ENCODE data around the gene MTA3. TPM values are rescaled to one million over a fixed set of nuclear protein-coding genes. Genes with fewer than 3 reads are reported as not detected.

MTA3 gene
- total RNA-seq, 3 donors from 2014 or later: 31.4 to 58.0 (median 49.2) TPM

- no peaks in the 10 kb centered on the region for H3K9me3 ChIP-seq
- intact Hi-C loops (cut with DNase I; ENCODE audit: low total_unique reads): no loop called here
- no peaks in the 10 kb centered on the region for H3K4me1 ChIP-seq
- no peak for DNase-seq (ENCODE audit: low spot score in 2 of 2)
- no peak overlapping the region for H3K4me3 ChIP-seq
- no peak overlapping the region for H3K27ac ChIP-seq
- no peaks in the 10 kb centered on the region for H3K27me3 ChIP-seq
- no peak for TF ChIP-seq CTCF (IDR thresholded peaks at IDR 0.05)
- TF ChIP-seq POLR2AphosphoS5 (IDR thresholded peaks at IDR 0.05): no peak
- no peak for TF ChIP-seq POLR2A (IDR thresholded peaks at IDR 0.05)
- H3K36me3 ChIP-seq: no peaks in the 10 kb centered on the region
Observed at GRCh38 chr2:42537493-42537892, 30.9 kb upstream of the MTA3 start.

GRCh38 chr2:42542871-42543270, 25.6 kb upstream of the MTA3 start:
- H3K9me3 ChIP-seq: no peaks in the 10 kb centered on the region
- H3K36me3 ChIP-seq: no peaks in the 10 kb centered on the region
- no peak for TF ChIP-seq CTCF (IDR thresholded peaks at IDR 0.05)
- TF ChIP-seq POLR2AphosphoS5 (IDR thresholded peaks at IDR 0.05): no peak
- TF ChIP-seq POLR2A (IDR thresholded peaks at IDR 0.05): no peak
- DNase-seq (ENCODE audit: low spot score in 2 of 2): no peak
- intact Hi-C loops (cut with DNase I; ENCODE audit: low total_unique reads): no loop called here
- no peak overlapping the region for H3K27ac ChIP-seq
- H3K27me3 ChIP-seq: no peaks in the 10 kb centered on the region
- no peak overlapping the region for H3K4me3 ChIP-seq
- no peaks in the 10 kb centered on the region for H3K4me1 ChIP-seq

GRCh38 chr2:42545023-42545721, 23.3 kb upstream of the MTA3 start:
- no peak overlapping the region for H3K27ac ChIP-seq
- TF ChIP-seq POLR2AphosphoS5 (IDR thresholded peaks at IDR 0.05) (no peak), POLR2A (IDR thresholded peaks at IDR 0.05) (no peak), CTCF (IDR thresholded peaks at IDR 0.05) (no peak)
- H3K4me1 ChIP-seq: no peaks in the 10 kb centered on the region
- no peaks in the 10 kb centered on the region for H3K27me3 ChIP-seq
- no peak overlapping the region for H3K4me3 ChIP-seq
- H3K9me3 ChIP-seq: no peaks in the 10 kb centered on the region
- no peak for DNase-seq (ENCODE audit: low spot score in 2 of 2)
- H3K36me3 ChIP-seq: no peaks in the 10 kb centered on the region
- intact Hi-C loops (cut with DNase I; ENCODE audit: low total_unique reads): no loop called here

GRCh38 chr2:42545841-42546390, 22.5 kb upstream of the MTA3 start:
- H3K27me3 ChIP-seq: no peaks in the 10 kb centered on the region
- DNase-seq (ENCODE audit: low spot score in 2 of 2): no peak
- H3K4me1 ChIP-seq: no peaks in the 10 kb centered on the region
- H3K36me3 ChIP-seq: no peaks in the 10 kb centered on the region
- intact Hi-C loops (cut with DNase I; ENCODE audit: low total_unique reads): no loop called here
- H3K9me3 ChIP-seq: no peaks in the 10 kb centered on the region
- H3K4me3 ChIP-seq: no peak overlapping the region
- no peak for TF ChIP-seq POLR2AphosphoS5 (IDR thresholded peaks at IDR 0.05)
- no peak for TF ChIP-seq CTCF (IDR thresholded peaks at IDR 0.05)
- no peak for TF ChIP-seq POLR2A (IDR thresholded peaks at IDR 0.05)
- no peak overlapping the region for H3K27ac ChIP-seq

GRCh38 chr2:42547014-42547413, 21.4 kb upstream of the MTA3 start:
- Histone ChIP-seq H3K36me3 (no peaks in the 10 kb centered on the region), H3K9me3 (no peaks in the 10 kb centered on the region), H3K27me3 (no peaks in the 10 kb centered on the region), H3K4me1 (no peaks in the 10 kb centered on the region), H3K27ac (no peak overlapping the region), H3K4me3 (no peak overlapping the region)
- TF ChIP-seq POLR2A (IDR thresholded peaks at IDR 0.05) (no peak), CTCF (IDR thresholded peaks at IDR 0.05) (no peak), POLR2AphosphoS5 (IDR thresholded peaks at IDR 0.05) (no peak)
- DNase-seq (ENCODE audit: low spot score in 2 of 2): no peak
- intact Hi-C loops (cut with DNase I; ENCODE audit: low total_unique reads): no loop called here

Measured in breast epithelium (tissue), 4 donors.